NCI-H2196 treated with DMSO at 0.1 percent for 48 hours (cell line): ENCODE results near the gene ZNF407.

Experiments
- DNase-seq: peaks from one replicate; lab custom pipeline; 2025; ENCODE audit not compliant: unreplicated experiment; lab: John Stamatoyannopoulos, UW

Gene ZNF407

DNA sequence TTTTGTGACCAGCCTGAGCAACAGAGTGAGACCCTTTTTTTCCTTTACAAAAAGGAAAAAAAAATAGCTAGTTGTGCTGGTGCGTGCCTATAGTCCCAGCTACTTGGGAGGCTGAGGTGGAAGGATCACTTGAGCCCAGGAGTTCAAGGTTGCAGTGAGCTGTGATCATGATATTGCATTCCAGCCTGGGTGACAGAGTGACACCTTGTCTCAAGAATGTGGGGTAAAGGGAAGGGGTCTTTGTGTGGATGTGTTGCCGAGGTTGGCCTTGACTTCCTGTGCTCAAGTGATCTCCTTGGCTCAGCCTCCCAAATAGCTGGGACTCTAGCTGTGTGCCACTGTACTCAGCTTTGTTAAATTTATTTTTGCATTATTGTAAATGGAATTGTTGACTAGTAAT lies 120.6 kb downstream of the ZNF407 start:
- no peak for DNase-seq

DNA sequence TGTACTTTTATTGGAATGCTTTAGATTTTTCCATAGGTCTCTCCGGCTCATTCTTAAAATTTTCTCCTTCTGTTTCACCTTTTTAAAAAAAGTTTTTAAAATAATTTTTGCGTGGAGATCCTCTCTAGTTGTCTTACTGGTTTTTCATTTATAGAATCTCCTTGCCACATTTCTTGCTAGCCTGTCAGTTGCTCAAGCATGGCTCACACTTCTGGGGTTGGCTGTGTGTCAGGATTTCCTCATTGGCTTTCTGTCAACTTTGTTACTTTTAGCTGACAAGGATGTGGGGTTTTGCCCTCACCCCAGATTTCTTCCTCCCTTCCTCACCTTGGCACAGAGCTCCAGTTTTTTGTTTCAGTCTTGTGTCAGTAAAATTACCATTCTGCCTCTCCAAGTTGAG lies 124.6 kb downstream of the ZNF407 start:
- DNase-seq = no peak

DNA sequence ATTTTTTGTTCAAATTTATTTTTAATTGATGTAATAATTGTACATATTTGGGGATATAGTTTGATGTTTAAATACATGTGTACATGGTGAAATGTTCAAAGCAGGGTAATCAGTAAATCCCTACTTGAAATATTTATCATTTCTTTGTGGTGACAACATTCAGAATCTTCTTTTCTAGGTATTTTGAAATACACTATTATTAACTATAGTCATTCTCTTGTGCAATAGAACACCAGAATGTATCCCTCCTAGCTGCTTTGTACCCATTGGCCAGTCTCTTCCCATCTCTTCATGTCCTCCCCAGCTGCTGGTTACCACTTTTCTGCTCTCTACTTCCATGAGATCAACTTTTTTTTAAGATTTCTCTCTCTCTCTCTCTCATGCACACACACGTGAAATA lies 126.5 kb downstream of the ZNF407 start:
- DNase-seq = no peak

- no peak for DNase-seq
Observed at GRCh38 chr18:74725690-74726089, 128.0 kb downstream of the ZNF407 start.

GRCh38 chr18:74728586-74728985 lies 130.9 kb downstream of the ZNF407 start:
- no peak for DNase-seq

- no peak for DNase-seq
Observed at GRCh38 chr18:74731097-74731496, 133.4 kb downstream of the ZNF407 start.

GRCh38 chr18:74732380-74732779 lies 134.7 kb downstream of the ZNF407 start:
- no peak for DNase-seq

DNA sequence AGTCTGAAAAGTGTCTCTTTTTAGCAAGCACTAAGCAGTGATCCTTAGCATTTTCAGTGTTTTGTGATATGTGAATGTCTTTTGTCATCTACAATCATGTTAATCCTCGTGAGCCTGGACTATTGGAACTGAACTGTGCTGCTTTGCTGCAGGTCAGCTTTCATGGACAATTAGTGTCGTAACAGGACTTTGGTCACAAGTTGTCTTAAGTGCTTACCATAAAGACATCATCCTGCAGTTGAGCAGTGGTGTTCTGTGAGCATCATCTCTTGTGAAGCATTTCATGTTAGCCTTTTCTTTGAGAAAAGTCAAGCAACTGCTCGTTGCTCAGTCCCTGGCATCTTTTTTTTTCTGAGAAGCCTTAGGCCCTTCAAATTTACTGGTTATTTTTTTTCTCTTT lies 135.9 kb downstream of the ZNF407 start:
- no peak for DNase-seq

DNA sequence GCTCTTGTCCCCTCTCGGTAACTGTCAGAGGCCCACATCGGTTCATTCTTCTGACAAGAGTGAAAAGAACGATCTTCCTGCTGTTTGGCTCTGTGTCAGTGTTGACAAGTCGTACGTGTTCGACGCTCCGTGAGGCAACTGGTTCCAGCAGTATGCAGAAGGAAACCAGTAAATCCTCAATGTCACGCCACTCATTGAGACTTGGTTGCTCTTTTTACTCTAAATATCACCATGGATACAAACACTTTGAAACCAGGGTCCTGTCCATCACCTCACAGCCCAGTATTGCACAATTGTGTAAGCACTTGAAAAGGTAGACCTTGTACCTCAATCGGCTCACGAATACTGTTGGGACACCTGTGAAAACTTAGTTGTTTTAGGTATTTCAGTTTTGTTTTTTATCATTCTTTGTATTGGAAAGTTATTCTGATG lies 136.4 kb downstream of the ZNF407 start:
- DNase-seq = no peak

GRCh38 chr18:74739926-74740325 lies 142.3 kb downstream of the ZNF407 start:
- no peak for DNase-seq

DNA sequence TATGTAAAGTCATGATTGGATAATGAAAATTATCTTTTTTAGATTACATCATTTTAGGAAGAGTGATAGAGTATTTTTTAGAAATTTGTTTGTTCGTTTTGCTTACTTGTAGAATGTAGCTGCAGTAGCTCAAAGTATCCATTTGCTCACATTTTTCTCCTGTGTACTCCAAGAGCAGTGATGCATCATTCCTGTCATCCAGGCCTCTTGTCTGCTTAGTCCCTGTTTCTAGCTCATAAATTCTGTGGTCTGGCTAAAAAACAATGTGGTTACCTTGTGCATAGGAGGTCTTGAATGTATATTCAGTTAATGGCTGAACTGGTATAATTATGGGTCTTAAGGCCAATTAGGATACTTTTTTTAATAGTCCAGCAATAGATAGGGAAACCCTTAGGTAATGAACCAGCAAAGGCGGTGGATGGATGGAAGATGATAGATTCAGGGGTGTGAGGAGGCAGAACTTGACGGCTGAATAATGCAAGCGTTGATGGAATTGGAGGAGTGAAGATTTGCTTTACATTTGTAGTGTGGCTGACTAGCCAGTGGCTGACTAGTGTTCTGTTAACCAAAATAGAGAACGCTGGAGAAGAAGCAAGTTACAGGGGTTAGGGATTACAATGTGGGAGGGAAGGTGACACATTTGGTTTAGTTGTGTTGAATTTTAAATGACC lies 145.0 kb downstream of the ZNF407 start:
- DNase-seq = no peak

GRCh38 chr18:74745633-74746403 lies 148.1 kb downstream of the ZNF407 start:
- DNase-seq = no peak

- DNase-seq = no peak
Observed at GRCh38 chr18:74748809-74749208, 151.1 kb downstream of the ZNF407 start.

- no peak for DNase-seq
Observed at GRCh38 chr18:74758995-74759394, 161.3 kb downstream of the ZNF407 start.

- no peak for DNase-seq
Observed at GRCh38 chr18:74760026-74760425, 162.4 kb downstream of the ZNF407 start.

- no peak for DNase-seq
Observed at GRCh38 chr18:74760436-74760835, 162.8 kb downstream of the ZNF407 start.

GRCh38 chr18:74766251-74766650 lies 168.6 kb downstream of the ZNF407 start:
- no peak for DNase-seq

GRCh38 chr18:74768096-74768495 lies 170.4 kb downstream of the ZNF407 start:
- DNase-seq = no peak

DNA sequence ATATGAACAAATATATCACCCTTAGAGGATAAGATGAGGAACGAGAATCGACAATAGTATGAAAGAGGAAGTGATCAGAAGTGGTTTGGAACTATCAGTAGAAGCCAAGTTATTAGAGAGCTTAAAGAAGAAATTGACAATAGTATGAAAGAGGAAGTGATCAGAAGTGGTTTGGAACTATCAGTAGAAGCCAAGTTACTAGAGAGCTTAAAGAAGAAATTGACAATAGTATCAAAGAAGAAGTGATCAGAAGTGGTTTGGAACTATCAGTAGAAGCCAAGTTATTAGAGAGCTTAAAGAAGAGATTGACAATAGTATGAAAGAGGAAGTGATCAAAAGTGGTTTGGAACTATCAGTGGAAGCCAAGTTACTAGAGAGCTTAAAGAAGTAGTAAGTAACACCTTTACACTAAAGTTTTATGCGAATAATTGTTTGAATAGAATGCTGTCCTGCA lies 175.5 kb downstream of the ZNF407 start:
- no peak for DNase-seq

GRCh38 chr18:74774486-74774885 lies 176.8 kb downstream of the ZNF407 start:
- no peak for DNase-seq

- DNase-seq = no peak
Observed at GRCh38 chr18:74775239-74775638, 177.6 kb downstream of the ZNF407 start.

DNA sequence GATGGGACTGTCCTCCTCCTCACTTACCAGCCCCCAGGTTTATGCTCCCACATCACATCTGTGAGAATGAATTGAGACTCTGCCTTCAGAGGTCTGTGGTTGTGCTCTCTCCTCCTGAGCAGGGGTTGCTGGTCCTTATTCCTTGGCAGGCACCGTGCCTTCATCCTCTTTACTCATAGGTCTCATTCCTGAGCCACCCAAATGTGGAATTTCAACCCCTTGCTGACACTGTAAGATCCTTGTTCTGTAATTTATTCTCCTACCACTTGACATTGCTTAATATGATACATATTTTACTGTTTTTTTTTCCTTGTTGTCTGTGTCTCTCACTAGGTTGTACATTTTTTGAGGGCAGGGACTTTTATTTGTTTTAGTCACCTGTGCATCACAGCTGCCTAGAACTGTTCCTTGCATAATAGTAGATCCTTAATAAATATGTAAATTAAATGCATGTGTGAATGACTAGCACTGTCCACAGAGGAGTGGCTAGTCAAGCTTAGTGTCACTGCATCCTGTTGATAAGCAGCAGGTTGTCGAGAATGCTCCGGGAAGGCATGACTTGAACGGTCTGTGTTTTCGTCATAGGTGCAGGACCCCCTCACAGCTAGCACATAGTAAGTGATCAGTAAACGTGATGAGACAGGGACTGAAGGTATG lies 180.6 kb downstream of the ZNF407 start:
- no peak for DNase-seq
